C4-2B (cell line): ENCODE results near the gene RABEP2.
"Not testable (repeated sequence)": the region's sequence is repeated elsewhere in the genome, so short reads cannot be mapped to it uniquely, and the experiment has no call there.

Source experiments
- ZFX ChIP-seq: fragments of 450-650 bp; IDR thresholded peaks from 2 replicates; pipeline ENCODE4 v1.6.1; 2017
- TF ChIP-seq, protein P1 (sequence below): fragments of 450-650 bp; conservative IDR thresholded peaks from 2 replicates; pipeline ENCODE4 v1.5.1; 2017; ENCODE audit warnings: mild to moderate bottlenecking

GRCh38 chr16:28867646-28868045 is 57.4 kb downstream of the RABEP2 start:
- TF ChIP-seq, protein P1, sequence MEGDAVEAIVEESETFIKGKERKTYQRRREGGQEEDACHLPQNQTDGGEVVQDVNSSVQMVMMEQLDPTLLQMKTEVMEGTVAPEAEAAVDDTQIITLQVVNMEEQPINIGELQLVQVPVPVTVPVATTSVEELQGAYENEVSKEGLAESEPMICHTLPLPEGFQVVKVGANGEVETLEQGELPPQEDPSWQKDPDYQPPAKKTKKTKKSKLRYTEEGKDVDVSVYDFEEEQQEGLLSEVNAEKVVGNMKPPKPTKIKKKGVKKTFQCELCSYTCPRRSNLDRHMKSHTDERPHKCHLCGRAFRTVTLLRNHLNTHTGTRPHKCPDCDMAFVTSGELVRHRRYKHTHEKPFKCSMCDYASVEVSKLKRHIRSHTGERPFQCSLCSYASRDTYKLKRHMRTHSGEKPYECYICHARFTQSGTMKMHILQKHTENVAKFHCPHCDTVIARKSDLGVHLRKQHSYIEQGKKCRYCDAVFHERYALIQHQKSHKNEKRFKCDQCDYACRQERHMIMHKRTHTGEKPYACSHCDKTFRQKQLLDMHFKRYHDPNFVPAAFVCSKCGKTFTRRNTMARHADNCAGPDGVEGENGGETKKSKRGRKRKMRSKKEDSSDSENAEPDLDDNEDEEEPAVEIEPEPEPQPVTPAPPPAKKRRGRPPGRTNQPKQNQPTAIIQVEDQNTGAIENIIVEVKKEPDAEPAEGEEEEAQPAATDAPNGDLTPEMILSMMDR, result not testable (repeated sequence)
- TF ChIP-seq ZFX, result not testable (repeated sequence)
